GM12878 (cell line): ENCODE results near the gene WARS2. TPM values are rescaled to one million over a fixed set of nuclear protein-coding genes. Genes with fewer than 3 reads are reported as not detected.
"Not testable (repeated sequence)": the region's sequence is repeated elsewhere in the genome, so short reads cannot be mapped to it uniquely, and the experiment has no call there.

Experiments used
- ATAC-seq: fragments of 200-7000 bp; cut with Tn5 transposase; 3 replicates; pipeline ENCODE4 v1.9.1; 2020; ENCODE audit warnings: mild to moderate bottlenecking, moderate library complexity
- BruUV-seq: library from RNA; stranded (reverse); fragments of 400-500 nt; replicated peaks from 2 replicates; lab custom pipeline; 2021; lab: Mats Ljungman, UMichigan
- CTCF ChIA-PET: fragments of 300-600 bp; sonication (Branson Sonifier 250); formaldehyde crosslinking; extraction: SDS; loops from one replicate; lab custom pipeline; 2021; ENCODE audit warnings: inconsistent platforms; lab: Yijun Ruan, JAX
- POLR2A ChIA-PET: fragments of 350-600 bp; formaldehyde crosslinking; extraction: SDS; loops from one replicate; lab custom pipeline; 2021; ENCODE audit warnings: inconsistent platforms; lab: Charles Lee
- RAD21 ChIA-PET: fragments of 300-600 bp; sonication (Branson Sonifier 250); formaldehyde crosslinking; loops from one replicate; lab custom pipeline; 2023; ENCODE audit warnings: antibody characterized with exemption; ENCODE audit not compliant: unreplicated experiment; lab: Charles Lee
- SMC1A ChIA-PET: fragments of 300-600 bp; sonication (Branson Sonifier 250); formaldehyde crosslinking; loops from one replicate; lab custom pipeline; 2023; ENCODE audit not compliant: unreplicated experiment, uncharacterized antibody; lab: Charles Lee
- DNase-seq: peaks from one replicate; pipeline ENCODE4 v3.0.0-alpha.2; 2011; ENCODE audit warnings: low read depth, low spot score
- FAIRE-seq: peaks from 3 replicates; lab custom pipeline; 2011; peaks lifted over from hg19 to GRCh38; lab: Jason Lieb, UNC
- H2AFZ ChIP-seq: 2 replicates; pipeline ENCODE4 v1.6.0; 2011; ENCODE audit warnings: low read depth, low read length, control low read depth; ENCODE audit not compliant: control insufficient read depth
- H3K27ac ChIP-seq: 2 replicates; pipeline ENCODE4 v1.5.1; 2011; ENCODE audit warnings: control low read depth; ENCODE audit not compliant: control insufficient read depth, insufficient read depth
- H3K27me3 ChIP-seq, 2 experiments: replicated peaks in 1 of 2; 2 replicates each; pipeline versions ENCODE4 v1.6.0 to v1.6.1; 2011; ENCODE audit warnings: low read length in 1 of 2; ENCODE audit not compliant: control insufficient read depth in 2 of 2, insufficient read depth in 2 of 2
- H3K36me3 ChIP-seq, 2 experiments: 2 replicates each; pipeline ENCODE4 v1.5.1; 2011; ENCODE audit warnings: low read length in 1 of 2; ENCODE audit not compliant: control insufficient read depth in 2 of 2, insufficient read depth in 2 of 2
- H3K4me1 ChIP-seq: 2 replicates; pipeline ENCODE4 v1.6.1; 2011; ENCODE audit warnings: mild to moderate bottlenecking, low read length, moderate library complexity, mixed read lengths; ENCODE audit not compliant: control insufficient read depth, insufficient read depth
- H3K4me2 ChIP-seq: 2 replicates; pipeline ENCODE4 v1.6.0; 2011; ENCODE audit warnings: control low read depth; ENCODE audit not compliant: control insufficient read depth, insufficient read depth
- H3K4me3 ChIP-seq: fragments of 200-600 bp; sonication (generic); 2 replicates; pipeline ENCODE4 v1.5.1; 2016
- H3K79me2 ChIP-seq: 2 replicates; pipeline ENCODE4 v1.6.0; 2011; ENCODE audit warnings: low read length; ENCODE audit not compliant: control insufficient read depth, insufficient read depth
- H3K9ac ChIP-seq: 2 replicates; pipeline ENCODE4 v1.8.0; 2011; ENCODE audit warnings: low read length, control low read depth, mixed read lengths; ENCODE audit not compliant: control insufficient read depth, insufficient read depth
- H3K9me3 ChIP-seq: replicated peaks from 3 replicates; pipeline ENCODE4 v1.5.1; 2011; ENCODE audit warnings: mild to moderate bottlenecking, low read length; ENCODE audit not compliant: control insufficient read depth, insufficient read depth
- H4K20me1 ChIP-seq: 2 replicates; pipeline ENCODE4 v1.6.0; 2011; ENCODE audit not compliant: control insufficient read depth, insufficient read depth
- BACH1 ChIP-seq: fragments of 450-650 bp; IDR thresholded peaks from 2 replicates; pipeline ENCODE4 v1.6.1; 2017; ENCODE audit warnings: mild to moderate bottlenecking, borderline replicate concordance
- BCL3 ChIP-seq: IDR thresholded peaks from 2 replicates; pipeline ENCODE4 v1.6.1; 2011; ENCODE audit warnings: borderline replicate concordance, low read depth, mild to moderate bottlenecking, moderate library complexity, low read length; ENCODE audit not compliant: insufficient read depth, poor library complexity, severe bottlenecking
- BMI1 ChIP-seq: fragments of 450-650 bp; IDR thresholded peaks from 2 replicates; pipeline ENCODE4 v1.6.1; 2016; ENCODE audit warnings: mild to moderate bottlenecking, moderate library complexity, borderline replicate concordance
- BRCA1 ChIP-seq: IDR thresholded peaks from 2 replicates; pipeline ENCODE4 v1.6.1; 2011; ENCODE audit warnings: low read depth, low read length, improper control_type of control experiment
- CREM ChIP-seq: IDR thresholded peaks from 2 replicates; pipeline ENCODE4 v1.6.1; 2014; ENCODE audit warnings: antibody characterized with exemption, low read depth
- IKZF2 ChIP-seq, 2 experiments: fragments of 450-650 bp; IDR thresholded peaks; 2 replicates each; pipeline ENCODE4 v1.6.1; 2017; ENCODE audit warnings: mild to moderate bottlenecking in 2 of 2, moderate library complexity in 2 of 2
- MEF2B ChIP-seq: fragments of 450-650 bp; IDR thresholded peaks from 2 replicates; pipeline ENCODE4 v1.6.1; 2018; ENCODE audit warnings: mild to moderate bottlenecking, moderate library complexity; ENCODE audit not compliant: partially characterized antibody, poor library complexity, severe bottlenecking
- NFIC ChIP-seq: IDR thresholded peaks from 2 replicates; pipeline ENCODE4 v1.6.1; 2012; ENCODE audit warnings: low read depth, mild to moderate bottlenecking, inconsistent platforms, low read length, moderate library complexity
- RUNX3 ChIP-seq: IDR thresholded peaks from 2 replicates; pipeline ENCODE4 v1.6.1; 2012; ENCODE audit warnings: low read length, inconsistent platforms
- WGBS: methylation state at CpG from one replicate; pipeline ENCODE4 v1.1.6; 2016; ENCODE audit warnings: low lambda C conversion rate; ENCODE audit not compliant: insufficient replicate concordance, insufficient coverage; ENCODE audit errors: missing lambda C conversion rate; 5-methylcytosine and 5-hydroxymethylcytosine counted together
- in situ Hi-C: fragments of 300-500 bp; cut with MboI; formaldehyde crosslinking; loops from 9 replicates; pipeline ENCODE4 v1.14.3; 2018; ENCODE audit warnings: mixed read lengths
- intact Hi-C: fragments of 100-400 bp; cut with micrococcal nuclease; formaldehyde crosslinking; loops from one replicate; pipeline ENCODE4 v1.14.2; 2022; ENCODE audit not compliant: unreplicated experiment
- polyA plus RNA-seq, 11 experiments: library from polyadenylated mRNA; depleted of rRNA in 4 of 11; unstranded in 6 of 11; stranded (reverse) in 5 of 11; fragments of >200 nt; fragmentation: Nextera tagmentation in 4 of 11; fragmentation: Illumina TruSeq in 1 of 11; extraction: Ambion mirVana in 4 of 11; extraction: Trizol in 1 of 11; gene quantifications; 1 replicate in 1 of 11; 2 replicates in 10 of 11; pipeline versions ENCODE4 v1.2.1 to v1.2.3, GENCODE V29; 2011 to 2016; ENCODE audit warnings: inconsistent platforms in 2 of 11, missing spikeins in 2 of 11, low read depth in 1 of 11
- total RNA-seq, 4 experiments: library from RNA; depleted of rRNA in 3 of 4; stranded (reverse); fragments of >200 nt in 3 of 4; fragmentation: Illumina TruSeq in 1 of 4; extraction: Trizol in 1 of 4; gene quantifications; 2 replicates each; pipeline versions ENCODE4 v1.2.1 to v1.2.3, GENCODE V29; 2013 to 2021
- TF ChIP-seq, protein P1 (sequence below): IDR thresholded peaks from 2 replicates; pipeline ENCODE4 v1.6.1; 2011; ENCODE audit warnings: mild to moderate bottlenecking, low read depth, low read length, moderate library complexity; ENCODE audit not compliant: insufficient replicate concordance

Gene WARS2
- total and polyA plus RNA-seq, 10 of the 15 experiments (the other 5 are each of a cell fraction or from before 2014, with no cell fraction given) = 5.5 to 22.2 (median 14.4) TPM

DNA sequence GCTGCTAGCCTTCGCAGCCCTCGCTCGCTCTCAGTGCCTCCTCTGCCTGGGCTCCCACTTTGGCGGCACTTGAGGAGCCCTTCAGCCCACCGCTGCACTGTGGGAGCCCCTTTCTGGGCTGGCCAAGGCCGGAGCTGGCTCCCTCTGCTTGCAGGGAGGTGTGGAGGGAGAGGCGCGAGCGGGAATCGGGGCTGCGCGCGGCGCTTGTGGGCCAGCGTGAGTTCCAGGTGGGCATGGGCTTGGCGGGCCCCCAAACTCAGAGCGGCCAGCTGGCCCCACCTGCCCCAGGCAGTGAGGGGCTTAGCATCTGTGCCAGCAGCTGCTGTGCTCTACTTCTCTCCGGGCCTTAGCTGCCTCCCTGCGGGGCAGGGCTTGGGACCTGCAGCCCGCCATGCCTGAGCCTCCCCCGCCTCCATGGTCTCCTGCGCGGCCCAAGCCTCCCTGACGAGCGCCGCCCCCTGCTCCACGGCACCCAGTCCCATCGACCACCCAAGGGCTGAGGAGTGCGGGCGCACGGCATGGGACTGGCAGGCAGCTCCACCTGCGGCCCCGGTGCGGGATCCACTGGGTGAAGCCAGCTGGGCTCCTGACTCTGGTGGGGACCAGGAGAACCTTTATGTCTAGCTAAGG is 31.0 kb upstream of the WARS2 start:
- CTCF ChIA-PET, RAD21 ChIA-PET, H3K27ac ChIP-seq, DNase-seq, H3K4me2 ChIP-seq, H2AFZ ChIP-seq, BruUV-seq, intact Hi-C loops, in situ Hi-C loops, ATAC-seq, H3K9me3 ChIP-seq, H3K4me3 ChIP-seq, H3K79me2 ChIP-seq, H3K9ac ChIP-seq, POLR2A ChIA-PET, H3K27me3 ChIP-seq, H3K4me1 ChIP-seq, H3K36me3 ChIP-seq, FAIRE-seq, H4K20me1 ChIP-seq: not testable (repeated sequence)
- SMC1A ChIA-PET = interaction anchor here (0.6 kb wide), 1 partner anchor 29 kb away, joined by 3 read pairs; no protein-coding TSS in a partner anchor
- 92% methylated on average over 25 of the region's 34 CpGs for WGBS

DNA sequence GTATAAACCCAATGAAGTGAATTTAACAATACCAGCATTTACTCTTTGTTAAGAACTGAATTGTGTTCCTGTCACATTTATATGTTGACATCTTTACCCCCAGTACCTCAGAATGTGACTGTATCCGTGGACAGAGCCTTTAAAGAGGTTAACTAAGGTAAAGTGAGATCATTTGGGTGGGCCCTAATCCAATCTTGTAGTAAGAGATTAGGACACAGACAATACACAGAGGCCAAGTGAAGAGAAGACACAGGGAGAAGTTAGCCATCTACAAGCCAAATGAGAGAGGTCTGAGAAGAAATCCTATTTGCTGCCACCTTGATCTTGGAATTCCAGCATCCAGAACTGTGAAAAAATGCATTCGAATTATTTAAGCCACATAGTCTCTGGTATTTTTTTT is 22.9 kb upstream of the WARS2 start:
- H3K27ac ChIP-seq = no peak overlapping the region
- ATAC-seq = no peak
- FAIRE-seq = no peak
- H3K27me3 ChIP-seq = no peaks in the 10 kb centered on the region
- DNase-seq = no peak
- BruUV-seq = no TSS peak
- ChIA-PET POLR2A (no interaction called here), RAD21 (no interaction called here), SMC1A (no interaction called here), CTCF (no interaction called here)
- no peaks in the 10 kb centered on the region for H3K9me3 ChIP-seq
- in situ Hi-C loops (no loop called here), intact Hi-C loops (no loop called here)
- H3K36me3 ChIP-seq = peaks cover 2 to 4% of the 10 kb centered on the region in 2 experiments; a peak in 3 of 4 replicates
- TF ChIP-seq BCL3 = no peak
- TF ChIP-seq CREM = no peak
- TF ChIP-seq BMI1 = no peak
- TF ChIP-seq, protein P1, sequence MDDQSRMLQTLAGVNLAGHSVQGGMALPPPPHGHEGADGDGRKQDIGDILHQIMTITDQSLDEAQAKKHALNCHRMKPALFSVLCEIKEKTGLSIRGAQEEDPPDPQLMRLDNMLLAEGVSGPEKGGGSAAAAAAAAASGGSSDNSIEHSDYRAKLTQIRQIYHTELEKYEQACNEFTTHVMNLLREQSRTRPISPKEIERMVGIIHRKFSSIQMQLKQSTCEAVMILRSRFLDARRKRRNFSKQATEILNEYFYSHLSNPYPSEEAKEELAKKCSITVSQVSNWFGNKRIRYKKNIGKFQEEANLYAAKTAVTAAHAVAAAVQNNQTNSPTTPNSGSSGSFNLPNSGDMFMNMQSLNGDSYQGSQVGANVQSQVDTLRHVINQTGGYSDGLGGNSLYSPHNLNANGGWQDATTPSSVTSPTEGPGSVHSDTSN = no peak
- TF ChIP-seq BACH1 = no peak
- no peak for TF ChIP-seq RUNX3
- no peak for TF ChIP-seq IKZF2 (IDR thresholded peaks at IDR 0.05)
- no peak for TF ChIP-seq NFIC
- TF ChIP-seq MEF2B = no peak
- no peak for TF ChIP-seq BRCA1
- no peak overlapping the region for H3K4me2 ChIP-seq
- H3K4me3 ChIP-seq = no peak overlapping the region
- H4K20me1 ChIP-seq = no peaks in the 10 kb centered on the region
- H3K9ac ChIP-seq = no peak overlapping the region
- 85% methylated on average over 2 of the region's 2 CpGs for WGBS
- H3K79me2 ChIP-seq = no peaks in the 10 kb centered on the region
- no peak overlapping the region for H2AFZ ChIP-seq
- no peaks in the 10 kb centered on the region for H3K4me1 ChIP-seq
